ENCODE results near the gene LRRC27.

LRRC27 gene

GRCh38 chr10:132369636-132370185 lies 37.7 kb downstream of the LRRC27 start:
- no peak for TF ChIP-seq BACH2 (CRISPR knock-in tag; IDR thresholded peaks at IDR 0.05; ENCODE audit: borderline replicate concordance)
- no peak for TF ChIP-seq ESRRG (CRISPR knock-in tag; IDR thresholded peaks at IDR 0.05)
- TF ChIP-seq SNAI2 (CRISPR knock-in tag; IDR thresholded peaks at IDR 0.05) = no peak
- TF ChIP-seq ZNF8 (CRISPR knock-in tag; IDR thresholded peaks at IDR 0.05) = no peak
- no peak for TF ChIP-seq ZC3H10 (CRISPR knock-in tag; IDR thresholded peaks at IDR 0.05)
- TF ChIP-seq ZNF565 (CRISPR knock-in tag; conservative IDR thresholded peaks at IDR 0.05; ENCODE audit: low read depth) = no peak
- no peak for ATAC-seq

DNA sequence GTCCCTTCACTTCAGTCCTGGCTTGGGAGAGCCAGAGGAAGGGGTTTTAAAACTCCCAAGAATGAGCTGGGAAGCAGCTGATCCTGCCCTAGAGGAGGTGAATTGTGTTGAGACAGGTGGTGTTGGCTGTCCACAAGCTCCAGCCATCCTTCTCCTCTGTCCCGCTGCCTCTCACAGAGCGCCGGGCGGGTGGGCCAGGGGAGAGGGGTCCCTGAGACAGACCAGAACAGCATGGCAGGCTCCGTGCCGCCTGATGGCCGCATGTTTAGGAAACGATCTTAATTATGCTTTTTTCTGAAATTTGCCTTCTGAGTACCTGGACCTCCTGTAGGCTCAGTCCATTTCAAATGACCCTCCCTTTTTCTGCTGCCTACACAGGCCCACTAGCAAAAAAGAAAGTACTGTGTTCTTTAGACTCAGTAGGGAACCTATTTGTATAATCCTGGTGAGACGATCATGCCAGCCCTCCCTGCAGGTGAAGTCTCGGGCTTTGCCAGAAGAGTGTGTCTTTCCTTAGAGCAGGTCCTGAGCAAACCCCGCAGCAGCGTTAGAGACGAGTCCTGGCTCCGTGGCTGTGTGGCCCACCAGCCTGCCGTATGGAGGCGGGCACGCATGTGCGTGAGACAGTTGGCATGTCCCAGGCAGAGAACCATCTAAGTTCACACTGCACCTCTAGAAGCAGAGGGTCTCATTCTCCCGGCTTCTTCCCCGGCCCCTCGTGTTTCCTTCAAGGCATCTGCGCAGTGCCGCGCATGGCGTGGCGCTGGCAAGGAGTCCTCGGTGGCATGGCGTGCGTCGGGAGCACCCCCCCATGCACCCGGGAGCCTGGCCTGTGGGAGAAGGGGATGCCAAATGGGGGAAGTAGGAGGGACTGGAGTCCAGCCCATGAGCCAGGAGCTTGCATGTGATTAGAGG lies 38.7 kb downstream of the LRRC27 start:
- TF ChIP-seq ZFP3 (CRISPR knock-in tag; IDR thresholded peaks at IDR 0.05) = no peak
- TF ChIP-seq ISL1 (CRISPR knock-in tag; IDR thresholded peaks at IDR 0.05) = no peak
- no peak for TF ChIP-seq ARNTL (CRISPR knock-in tag; IDR thresholded peaks at IDR 0.05; ENCODE audit: borderline replicate concordance, low read depth)
- TF ChIP-seq ZC3H10 (CRISPR knock-in tag; IDR thresholded peaks at IDR 0.05) = no peak
- no peak for TF ChIP-seq SNAI2 (CRISPR knock-in tag; IDR thresholded peaks at IDR 0.05)
- TF ChIP-seq RARB (CRISPR knock-in tag; IDR thresholded peaks at IDR 0.05) = no peak
- no peak for ATAC-seq

DNA sequence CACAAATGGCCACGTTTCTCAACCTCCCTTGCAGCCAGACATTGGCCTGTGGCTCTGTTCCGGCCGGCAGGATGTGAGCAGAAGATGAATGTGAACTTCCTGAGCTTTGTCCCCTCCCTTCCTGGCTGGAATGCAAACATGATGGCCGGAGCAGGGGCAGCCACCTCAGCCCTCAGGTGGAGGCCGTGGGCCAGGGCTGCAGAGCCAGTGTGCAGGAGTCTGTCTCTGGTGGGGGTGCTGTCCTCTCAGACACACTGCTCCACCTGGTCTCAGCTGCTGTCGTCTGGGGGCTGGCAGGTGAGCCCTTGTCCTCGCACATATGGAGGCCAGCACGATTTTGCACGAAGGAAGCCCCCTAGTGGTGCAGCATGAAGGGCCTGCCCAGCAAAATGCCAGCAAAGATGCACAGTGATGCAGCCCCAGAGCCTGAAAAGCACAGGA lies 39.7 kb downstream of the LRRC27 start:
- TF ChIP-seq OSR1 (CRISPR knock-in tag; IDR thresholded peaks at IDR 0.05) = no peak
- no peak for TF ChIP-seq ZFP3 (CRISPR knock-in tag; IDR thresholded peaks at IDR 0.05)
- no peak for TF ChIP-seq CREB5 (CRISPR knock-in tag; IDR thresholded peaks at IDR 0.05; ENCODE audit: low read depth)
- no peak for TF ChIP-seq RARB (CRISPR knock-in tag; IDR thresholded peaks at IDR 0.05)
- no peak for TF ChIP-seq ZFP30 (CRISPR knock-in tag; IDR thresholded peaks at IDR 0.05)
- ATAC-seq = peak; percentile 45; the same call in 1 of the 3 replicates

DNA sequence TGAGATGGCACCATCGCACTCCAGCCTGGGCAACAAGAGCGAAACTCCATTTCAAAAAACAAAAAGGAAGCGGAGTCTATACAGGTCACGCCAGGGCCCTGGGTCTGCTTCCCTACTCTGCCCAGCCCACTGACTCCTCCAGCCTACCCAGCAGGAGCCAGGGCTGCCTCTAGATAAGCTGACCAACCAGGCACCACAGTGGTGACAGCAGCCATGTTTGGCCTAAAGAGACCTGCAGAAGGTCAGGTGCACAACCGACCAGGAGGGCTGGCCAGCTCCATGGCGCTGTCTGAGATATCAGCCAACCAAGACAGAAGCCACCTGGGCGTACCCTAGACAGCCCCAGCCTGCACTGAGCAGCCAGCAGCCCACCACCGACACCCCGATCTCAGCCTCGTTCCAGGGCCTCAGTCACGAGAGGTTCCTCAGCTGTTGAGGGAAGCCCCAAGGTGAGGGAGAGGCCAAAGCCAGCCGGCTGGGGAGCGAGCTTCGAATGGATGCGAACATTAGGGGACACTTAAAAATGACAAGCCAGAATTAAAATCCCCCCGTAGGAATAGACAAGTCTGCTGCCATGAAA lies 40.6 kb downstream of the LRRC27 start:
- no peak for ATAC-seq
- TF ChIP-seq TCF4 (CRISPR knock-in tag; IDR thresholded peaks at IDR 0.05; ENCODE audit: borderline replicate concordance) (no peak), ZFP30 (CRISPR knock-in tag; IDR thresholded peaks at IDR 0.05) (no peak), ZNF70 (CRISPR knock-in tag; IDR thresholded peaks at IDR 0.05) (no peak), SNAI2 (CRISPR knock-in tag; IDR thresholded peaks at IDR 0.05) (no peak), RARB (CRISPR knock-in tag; IDR thresholded peaks at IDR 0.05) (no peak), ARNTL (CRISPR knock-in tag; IDR thresholded peaks at IDR 0.05; ENCODE audit: borderline replicate concordance, low read depth) (no peak), ZFP3 (CRISPR knock-in tag; IDR thresholded peaks at IDR 0.05) (no peak), ZC3H10 (CRISPR knock-in tag; IDR thresholded peaks at IDR 0.05) (no peak), PATZ1 (CRISPR knock-in tag; IDR thresholded peaks at IDR 0.05; ENCODE audit: borderline replicate concordance) (no peak), ESRRG (CRISPR knock-in tag; IDR thresholded peaks at IDR 0.05) (no peak), TOX (CRISPR knock-in tag; IDR thresholded peaks at IDR 0.05; ENCODE audit: borderline replicate concordance) (no peak), OSR1 (CRISPR knock-in tag; IDR thresholded peaks at IDR 0.05) (no peak), CSRNP3 (CRISPR knock-in tag; IDR thresholded peaks at IDR 0.05) (no peak), CREB5 (CRISPR knock-in tag; IDR thresholded peaks at IDR 0.05; ENCODE audit: low read depth) (no peak), ZNF565 (CRISPR knock-in tag; conservative IDR thresholded peaks at IDR 0.05; ENCODE audit: low read depth) (no peak), CSDC2 (CRISPR knock-in tag; IDR thresholded peaks at IDR 0.05) (no peak), ISL1 (CRISPR knock-in tag; IDR thresholded peaks at IDR 0.05) (no peak), GLIS3 (CRISPR knock-in tag; IDR thresholded peaks at IDR 0.05) (no peak)
- TF ChIP-seq, protein P1, sequence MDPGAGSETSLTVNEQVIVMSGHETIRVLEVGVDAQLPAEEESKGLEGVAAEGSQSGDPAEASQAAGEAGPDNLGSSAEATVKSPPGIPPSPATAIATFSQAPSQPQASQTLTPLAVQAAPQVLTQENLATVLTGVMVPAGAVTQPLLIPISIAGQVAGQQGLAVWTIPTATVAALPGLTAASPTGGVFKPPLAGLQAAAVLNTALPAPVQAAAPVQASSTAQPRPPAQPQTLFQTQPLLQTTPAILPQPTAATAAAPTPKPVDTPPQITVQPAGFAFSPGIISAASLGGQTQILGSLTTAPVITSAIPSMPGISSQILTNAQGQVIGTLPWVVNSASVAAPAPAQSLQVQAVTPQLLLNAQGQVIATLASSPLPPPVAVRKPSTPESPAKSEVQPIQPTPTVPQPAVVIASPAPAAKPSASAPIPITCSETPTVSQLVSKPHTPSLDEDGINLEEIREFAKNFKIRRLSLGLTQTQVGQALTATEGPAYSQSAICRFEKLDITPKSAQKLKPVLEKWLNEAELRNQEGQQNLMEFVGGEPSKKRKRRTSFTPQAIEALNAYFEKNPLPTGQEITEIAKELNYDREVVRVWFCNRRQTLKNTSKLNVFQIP (CRISPR knock-in tag; IDR thresholded peaks at IDR 0.05; ENCODE audit: borderline replicate concordance, low read depth) = no peak
